Testis (tissue), 2 donors: ENCODE data around the gene RALGAPA1.

Source experiments
- POLR2A ChIP-seq: fragments of 450-650 bp; IDR thresholded peaks from one replicate; pipeline ENCODE4 v1.6.1; 2017; ENCODE audit warnings: antibody characterized with exemption, mild to moderate bottlenecking, moderate library complexity
- TF ChIP-seq, protein P1 (sequence below), 3 experiments: fragments of 450-650 bp in 2 of 3; fragments of 200-600 bp in 1 of 3; sonication (generic) in 1 of 3; IDR thresholded peaks; one replicate each; pipeline ENCODE4 v1.5.1; 2016 to 2019; ENCODE audit warnings: antibody characterized with exemption in 3 of 3, mild to moderate bottlenecking in 2 of 3, moderate library complexity in 1 of 3

DNA sequence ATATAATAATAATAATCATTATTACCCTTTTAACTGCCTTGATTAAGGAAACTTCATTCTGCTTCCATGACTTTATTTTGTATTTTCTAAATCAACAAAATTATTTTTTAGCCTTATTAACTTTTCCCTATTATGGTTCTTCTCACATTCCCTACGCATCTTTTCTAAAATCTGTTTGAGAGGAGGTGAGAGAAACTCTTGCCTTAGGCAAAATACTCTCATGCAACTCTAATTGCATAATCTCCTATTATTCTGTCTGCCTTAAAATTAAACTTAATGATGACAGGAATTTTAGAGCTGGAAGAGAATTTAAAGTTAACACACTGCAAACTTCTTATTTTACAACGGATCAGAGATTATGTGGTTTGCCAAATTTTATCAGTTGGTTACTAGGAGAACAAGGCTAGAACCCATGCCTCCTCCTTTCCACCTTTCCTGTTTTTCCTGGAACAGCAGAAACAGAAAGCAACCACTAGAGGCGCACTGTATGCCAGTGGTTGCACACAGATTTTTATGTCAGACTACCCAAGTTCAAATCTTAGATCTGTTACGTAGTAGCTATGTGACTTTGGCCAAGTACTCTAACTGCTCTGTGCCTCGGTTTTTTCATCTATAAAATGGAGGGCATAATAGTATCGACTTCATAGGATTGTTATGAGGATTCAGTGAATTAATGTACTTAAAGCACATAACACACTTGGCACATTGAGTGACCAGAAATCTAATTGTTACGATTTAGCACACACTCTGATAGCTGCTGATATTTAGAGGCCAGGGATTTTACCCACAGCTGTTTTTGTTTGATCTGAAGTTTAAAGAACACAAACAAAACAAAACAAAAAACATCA is 12.7 kb upstream of the RALGAPA1 start:
- TF ChIP-seq, protein P1, sequence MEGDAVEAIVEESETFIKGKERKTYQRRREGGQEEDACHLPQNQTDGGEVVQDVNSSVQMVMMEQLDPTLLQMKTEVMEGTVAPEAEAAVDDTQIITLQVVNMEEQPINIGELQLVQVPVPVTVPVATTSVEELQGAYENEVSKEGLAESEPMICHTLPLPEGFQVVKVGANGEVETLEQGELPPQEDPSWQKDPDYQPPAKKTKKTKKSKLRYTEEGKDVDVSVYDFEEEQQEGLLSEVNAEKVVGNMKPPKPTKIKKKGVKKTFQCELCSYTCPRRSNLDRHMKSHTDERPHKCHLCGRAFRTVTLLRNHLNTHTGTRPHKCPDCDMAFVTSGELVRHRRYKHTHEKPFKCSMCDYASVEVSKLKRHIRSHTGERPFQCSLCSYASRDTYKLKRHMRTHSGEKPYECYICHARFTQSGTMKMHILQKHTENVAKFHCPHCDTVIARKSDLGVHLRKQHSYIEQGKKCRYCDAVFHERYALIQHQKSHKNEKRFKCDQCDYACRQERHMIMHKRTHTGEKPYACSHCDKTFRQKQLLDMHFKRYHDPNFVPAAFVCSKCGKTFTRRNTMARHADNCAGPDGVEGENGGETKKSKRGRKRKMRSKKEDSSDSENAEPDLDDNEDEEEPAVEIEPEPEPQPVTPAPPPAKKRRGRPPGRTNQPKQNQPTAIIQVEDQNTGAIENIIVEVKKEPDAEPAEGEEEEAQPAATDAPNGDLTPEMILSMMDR (IDR thresholded peaks at IDR 0.05): peak in 2 of 3 experiments; percentile 69 to 76
- no peak for TF ChIP-seq POLR2A
